Suprapubic skin (tissue), 3 donors: ENCODE data around the gene REXO1.

Source experiments
- POLR2A ChIP-seq, 2 donors: fragments of 450-650 bp; IDR thresholded peaks; one replicate each; pipeline ENCODE4 v1.6.1; 2017; ENCODE audit warnings: antibody characterized with exemption in 2 of 2, mild to moderate bottlenecking in 2 of 2, moderate library complexity in 2 of 2
- TF ChIP-seq, protein P1 (sequence below), 2 donors: fragments of 200-600 bp in 1 of 2; fragments of 450-650 bp in 1 of 2; sonication (generic) in 1 of 2; IDR thresholded peaks; one replicate each; pipeline ENCODE4 v1.5.1; 2016 to 2019; ENCODE audit warnings: antibody characterized with exemption in 2 of 2, mild to moderate bottlenecking in 1 of 2, moderate library complexity in 1 of 2

GRCh38 chr19:1826557-1827521 lies 21.4 kb downstream of the REXO1 start:
- no peak for TF ChIP-seq POLR2A (IDR thresholded peaks at IDR 0.05)
- TF ChIP-seq, protein P1, sequence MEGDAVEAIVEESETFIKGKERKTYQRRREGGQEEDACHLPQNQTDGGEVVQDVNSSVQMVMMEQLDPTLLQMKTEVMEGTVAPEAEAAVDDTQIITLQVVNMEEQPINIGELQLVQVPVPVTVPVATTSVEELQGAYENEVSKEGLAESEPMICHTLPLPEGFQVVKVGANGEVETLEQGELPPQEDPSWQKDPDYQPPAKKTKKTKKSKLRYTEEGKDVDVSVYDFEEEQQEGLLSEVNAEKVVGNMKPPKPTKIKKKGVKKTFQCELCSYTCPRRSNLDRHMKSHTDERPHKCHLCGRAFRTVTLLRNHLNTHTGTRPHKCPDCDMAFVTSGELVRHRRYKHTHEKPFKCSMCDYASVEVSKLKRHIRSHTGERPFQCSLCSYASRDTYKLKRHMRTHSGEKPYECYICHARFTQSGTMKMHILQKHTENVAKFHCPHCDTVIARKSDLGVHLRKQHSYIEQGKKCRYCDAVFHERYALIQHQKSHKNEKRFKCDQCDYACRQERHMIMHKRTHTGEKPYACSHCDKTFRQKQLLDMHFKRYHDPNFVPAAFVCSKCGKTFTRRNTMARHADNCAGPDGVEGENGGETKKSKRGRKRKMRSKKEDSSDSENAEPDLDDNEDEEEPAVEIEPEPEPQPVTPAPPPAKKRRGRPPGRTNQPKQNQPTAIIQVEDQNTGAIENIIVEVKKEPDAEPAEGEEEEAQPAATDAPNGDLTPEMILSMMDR (IDR thresholded peaks at IDR 0.05), result no peak
